Karpas-422 (cell line): ENCODE results near the gene MAZ. TPM values are rescaled to one million over a fixed set of nuclear protein-coding genes. Genes with fewer than 3 reads are reported as not detected.
"Not testable (repeated sequence)": the region's sequence is repeated elsewhere in the genome, so short reads cannot be mapped to it uniquely, and the experiment has no call there.

Source experiments
- DNase-seq: peaks from one replicate; pipeline ENCODE4 v3.0.0-alpha.2; 2015
- H2AFZ ChIP-seq: fragments of 200-600 bp; sonication (generic); 2 replicates; pipeline ENCODE4 v1.6.1; 2014; ENCODE audit warnings: antibody characterized with exemption, low read length, mixed read lengths
- H3K27ac ChIP-seq: fragments of 200-600 bp; sonication (generic); 2 replicates; pipeline ENCODE4 v1.5.1; 2014; ENCODE audit warnings: mild to moderate bottlenecking, low read length, moderate library complexity
- H3K27me3 ChIP-seq: fragments of 200-600 bp; sonication (generic); 2 replicates; pipeline ENCODE4 v1.6.1; 2014; ENCODE audit warnings: low read length, mixed read lengths
- H3K36me3 ChIP-seq: fragments of 200-600 bp; sonication (generic); 2 replicates; pipeline ENCODE4 v1.6.1; 2014; ENCODE audit warnings: low read length, mixed read lengths; ENCODE audit not compliant: insufficient read depth
- H3K4me1 ChIP-seq: fragments of 200-600 bp; sonication (generic); 2 replicates; pipeline ENCODE4 v1.6.1; 2014; ENCODE audit warnings: mild to moderate bottlenecking, low read length, mixed read lengths
- H3K4me2 ChIP-seq: fragments of 200-600 bp; sonication (generic); 2 replicates; pipeline ENCODE4 v1.6.1; 2014; ENCODE audit warnings: low read length, low read depth, mild to moderate bottlenecking; ENCODE audit not compliant: poor library complexity, severe bottlenecking
- H3K4me3 ChIP-seq: fragments of 200-600 bp; sonication (generic); 2 replicates; pipeline ENCODE4 v1.5.1; 2014; ENCODE audit warnings: mild to moderate bottlenecking, antibody characterized with exemption, low read length, mixed read lengths
- H3K79me2 ChIP-seq: fragments of 200-600 bp; sonication (generic); 2 replicates; pipeline ENCODE4 v1.6.1; 2014; ENCODE audit warnings: mild to moderate bottlenecking, low read length, mixed read lengths
- H3K9ac ChIP-seq: fragments of 200-600 bp; sonication (generic); 2 replicates; pipeline ENCODE4 v1.6.0; 2014; ENCODE audit warnings: low read length
- H3K9me2 ChIP-seq: fragments of 200-600 bp; sonication (generic), shearing (Covaris generic); replicated peaks from 2 replicates; pipeline ENCODE4 v1.6.0; 2014; ENCODE audit warnings: mild to moderate bottlenecking, low read length, moderate library complexity; ENCODE audit not compliant: insufficient read depth
- H3K9me3 ChIP-seq: fragments of 300-700, 200-600 bp; sonication (generic); 2 replicates; pipeline ENCODE4 v1.6.1; 2014; ENCODE audit warnings: low read length, mixed read lengths
- H4K20me1 ChIP-seq: fragments of 200-600 bp; sonication (generic); 2 replicates; pipeline ENCODE4 v1.6.1; 2014; ENCODE audit warnings: mild to moderate bottlenecking, antibody characterized with exemption, low read length, low read depth; ENCODE audit not compliant: insufficient read depth
- total RNA-seq: library from RNA; depleted of rRNA; stranded (reverse); fragments of >200 nt; shearing (Covaris generic); gene quantifications from 2 replicates; pipeline ENCODE4 v1.2.3, GENCODE V29; 2014; ENCODE audit warnings: low replicate concordance

Gene MAZ
- total RNA-seq, 1 experiment from 2014 or later: 118 TPM

DNA sequence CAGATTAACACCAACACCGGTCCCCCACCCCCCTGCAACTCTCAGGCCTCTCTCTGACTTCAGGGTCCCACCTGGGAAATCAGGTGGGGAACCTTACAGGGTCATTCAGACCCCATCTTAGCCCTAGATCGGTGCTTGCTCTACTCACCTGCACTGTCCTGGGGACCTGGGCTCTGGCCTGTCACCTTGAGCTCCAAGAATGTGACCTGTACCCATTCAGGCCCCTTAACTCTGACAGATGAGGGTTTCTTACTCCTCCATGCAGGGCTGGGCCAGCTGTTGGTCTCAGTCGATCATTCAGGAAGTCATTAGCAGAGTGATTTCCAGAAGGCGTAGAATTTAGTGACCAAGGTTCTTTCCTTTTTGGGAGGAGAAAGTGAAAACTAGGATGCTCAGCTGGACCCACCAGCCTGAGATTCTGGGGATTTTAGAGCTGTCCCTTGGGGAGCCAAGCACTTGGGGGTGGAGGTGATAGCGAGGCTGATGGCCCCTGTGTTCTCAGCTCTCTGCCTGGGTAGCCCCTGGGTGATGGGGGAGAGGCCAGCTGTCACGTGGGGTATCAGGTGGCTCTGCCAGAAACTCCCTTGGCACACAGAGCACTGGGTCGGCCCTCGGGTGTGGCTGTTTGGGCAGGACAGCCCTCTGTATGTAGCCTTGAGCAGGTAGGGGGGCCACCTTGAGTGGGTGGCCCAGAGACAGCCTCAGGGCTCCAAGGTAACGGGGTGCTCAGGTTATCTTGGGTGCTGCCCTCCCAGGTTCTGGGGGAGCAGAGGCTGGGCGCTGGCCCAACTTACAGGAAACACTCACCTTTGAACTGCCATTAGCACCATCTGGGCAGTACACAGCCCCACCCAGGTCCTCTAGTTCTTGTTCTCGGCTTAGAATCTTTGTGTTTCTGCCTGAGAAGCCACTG lies 14.7 kb downstream of the MAZ start:
- peaks cover 8% of the 10 kb centered on the region for H3K79me2 ChIP-seq
- peaks cover 40% of the 10 kb centered on the region for H3K4me1 ChIP-seq
- H3K4me3 ChIP-seq: peak overlapping the region; percentile 49; the same call in 1 of the 2 replicates
- no peak for DNase-seq
- H3K4me2 ChIP-seq: peak overlapping the region; percentile 66
- H3K27me3 ChIP-seq: no peaks in the 10 kb centered on the region
- no peaks in the 10 kb centered on the region for H3K9me3 ChIP-seq
- peak overlapping the region; percentile 56 for H3K9ac ChIP-seq
- H3K36me3 ChIP-seq: peaks cover 9% of the 10 kb centered on the region; the same call in 1 of the 2 replicates
- H3K9me2 ChIP-seq: no peaks in the 10 kb centered on the region
- no peak overlapping the region for H3K27ac ChIP-seq
- no peak overlapping the region for H2AFZ ChIP-seq
- peaks cover 20% of the 10 kb centered on the region; the same call in 1 of the 2 replicates for H4K20me1 ChIP-seq

DNA sequence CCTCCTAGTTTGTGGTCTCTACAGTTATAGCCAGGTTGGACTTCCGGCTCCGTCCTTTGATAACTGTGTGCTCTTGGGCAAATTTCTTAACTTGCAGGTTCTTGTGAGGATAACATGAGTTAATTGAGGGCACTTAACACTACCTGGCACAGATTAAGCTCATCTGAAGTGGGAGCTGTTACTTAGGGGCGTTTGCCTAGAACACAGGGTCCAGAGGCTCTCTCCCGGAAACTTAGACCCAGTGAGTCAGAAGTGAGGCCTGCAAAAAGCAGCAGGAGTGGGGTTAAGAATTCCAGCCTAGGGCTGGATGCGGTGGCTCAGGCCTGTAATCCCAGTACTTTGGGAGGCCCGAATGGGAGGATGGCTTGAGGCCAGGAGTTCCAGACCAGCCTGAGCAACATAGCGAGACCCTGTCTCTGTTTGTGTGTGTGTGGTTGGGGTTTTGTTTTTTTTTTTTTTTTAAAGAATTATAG lies 15.3 kb downstream of the MAZ start:
- H3K9ac ChIP-seq: no peak overlapping the region
- no peak overlapping the region for H3K4me3 ChIP-seq
- no peaks in the 10 kb centered on the region for H3K27me3 ChIP-seq
- no peak overlapping the region for H3K4me2 ChIP-seq
- peaks cover 40% of the 10 kb centered on the region for H3K4me1 ChIP-seq
- H2AFZ ChIP-seq: no peak overlapping the region
- no peak overlapping the region for H3K27ac ChIP-seq
- H3K9me2 ChIP-seq: no peaks in the 10 kb centered on the region
- peaks cover 9% of the 10 kb centered on the region; the same call in 1 of the 2 replicates for H3K36me3 ChIP-seq
- H3K9me3 ChIP-seq: no peaks in the 10 kb centered on the region
- DNase-seq: no peak
- H4K20me1 ChIP-seq: peaks cover 20% of the 10 kb centered on the region; the same call in 1 of the 2 replicates
- H3K79me2 ChIP-seq: peaks cover 5% of the 10 kb centered on the region

DNA sequence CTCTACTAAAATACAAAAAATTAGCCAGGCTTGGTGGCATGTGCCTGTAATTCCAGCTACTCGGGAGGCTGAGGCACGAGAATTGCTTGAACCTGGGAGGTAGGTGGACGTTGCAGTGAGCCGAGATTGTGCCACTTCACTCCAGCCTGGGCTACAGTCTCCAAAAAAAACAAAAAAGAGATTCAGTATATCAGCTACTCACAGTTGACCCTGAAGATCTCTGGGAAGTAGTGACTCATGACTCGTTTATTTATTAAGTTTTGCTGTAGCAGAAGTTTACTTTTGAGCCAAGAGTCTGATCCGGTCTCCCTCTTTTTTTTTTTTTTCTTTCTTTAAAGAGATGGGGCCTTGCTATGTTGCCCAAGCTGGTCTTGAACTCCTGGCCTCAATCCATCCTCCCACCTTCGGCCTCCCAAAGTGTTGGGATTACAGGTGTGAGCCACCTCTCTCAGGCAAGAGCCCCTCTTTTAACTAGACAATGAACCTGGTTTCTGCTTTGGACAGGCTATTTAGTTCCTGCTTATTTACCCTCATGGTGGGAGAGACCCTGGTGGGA lies 18.3 kb downstream of the MAZ start:
- peaks cover 14% of the 10 kb centered on the region for H3K4me1 ChIP-seq
- no peaks in the 10 kb centered on the region for H3K9me2 ChIP-seq
- H3K9ac ChIP-seq: no peak overlapping the region
- no peak overlapping the region for H3K27ac ChIP-seq
- H3K27me3 ChIP-seq: no peaks in the 10 kb centered on the region
- H2AFZ ChIP-seq: no peak overlapping the region
- no peak overlapping the region for H3K4me3 ChIP-seq
- no peaks in the 10 kb centered on the region for H3K79me2 ChIP-seq
- no peak for DNase-seq
- peaks cover 16% of the 10 kb centered on the region; the same call in 1 of the 2 replicates for H4K20me1 ChIP-seq
- H3K4me2 ChIP-seq: no peak overlapping the region
- H3K9me3 ChIP-seq: no peaks in the 10 kb centered on the region
- H3K36me3 ChIP-seq: no peaks in the 10 kb centered on the region

DNA sequence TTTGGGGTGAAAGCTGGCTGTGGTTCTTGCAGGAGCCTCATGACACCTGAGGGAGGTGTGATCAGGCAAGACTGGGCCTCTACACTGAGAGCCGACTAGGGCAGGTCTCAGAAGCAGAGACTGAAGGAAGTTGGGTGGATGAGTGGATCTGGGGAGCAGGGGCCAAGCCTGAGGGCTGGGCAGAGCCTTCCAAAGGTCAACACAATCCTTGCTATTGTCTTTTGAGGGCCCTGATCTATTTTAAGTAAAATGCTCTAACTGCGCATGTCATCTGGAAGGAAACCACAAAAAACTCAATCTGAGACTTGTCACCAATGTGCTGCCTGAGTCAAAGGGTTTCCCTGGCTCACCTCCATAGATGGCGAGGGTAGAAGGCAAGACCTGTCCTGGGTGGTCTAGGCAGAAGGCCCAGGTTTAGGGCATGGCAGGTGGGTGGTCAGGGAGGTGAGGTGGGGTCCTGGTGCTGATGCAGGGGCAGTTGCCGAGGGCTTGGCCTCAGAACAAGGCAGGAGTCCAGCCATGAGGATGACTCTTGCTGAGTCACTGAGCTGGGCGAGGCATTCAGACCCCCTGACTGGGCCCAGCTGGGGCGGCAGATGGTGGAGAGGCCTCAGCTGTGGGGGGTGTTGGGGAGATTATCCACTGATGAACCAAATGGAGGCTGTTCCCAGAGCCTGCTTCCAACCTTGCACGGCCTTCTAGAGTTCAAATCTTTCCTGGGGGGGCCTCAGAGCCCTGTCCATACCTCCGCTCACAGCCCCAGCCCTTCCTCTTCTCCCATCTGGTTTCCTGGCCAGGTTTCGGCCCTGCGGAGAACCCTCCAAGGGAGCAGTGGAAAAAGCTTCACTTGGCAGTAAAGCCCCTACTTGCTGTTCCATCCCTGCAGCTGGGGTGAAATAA lies 19.1 kb downstream of the MAZ start:
- Histone ChIP-seq H4K20me1 (peaks cover 15% of the 10 kb centered on the region; the same call in 1 of the 2 replicates), H3K9ac (no peak overlapping the region), H3K4me1 (peaks cover 7% of the 10 kb centered on the region), H3K79me2 (no peaks in the 10 kb centered on the region), H3K9me2 (no peaks in the 10 kb centered on the region), H3K4me2 (no peak overlapping the region), H3K4me3 (no peak overlapping the region), H3K36me3 (no peaks in the 10 kb centered on the region), H3K27ac (no peak overlapping the region), H3K27me3 (no peaks in the 10 kb centered on the region), H3K9me3 (no peaks in the 10 kb centered on the region), H2AFZ (no peak overlapping the region)
- no peak for DNase-seq

DNA sequence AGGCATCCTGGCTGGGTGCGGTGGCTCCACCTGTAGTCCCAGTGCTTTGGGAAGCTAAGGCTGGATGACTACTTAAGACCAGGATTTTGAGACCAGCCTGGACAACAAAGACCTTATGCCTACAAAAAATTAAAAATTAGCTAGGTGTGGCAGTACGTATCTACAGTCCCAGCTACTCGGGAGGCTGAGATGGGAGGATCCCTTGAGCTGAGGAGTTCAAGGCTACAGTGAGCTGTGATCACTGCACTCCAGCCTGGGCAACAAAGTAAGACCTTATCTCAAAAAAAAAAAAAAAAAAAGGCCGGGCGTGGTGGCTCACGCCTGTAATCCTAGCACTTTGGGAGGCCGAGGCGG lies 20.0 kb downstream of the MAZ start:
- Histone ChIP-seq H3K79me2 (no peaks in the 10 kb centered on the region), H3K27ac (no peak overlapping the region), H3K4me1 (no peaks in the 10 kb centered on the region), H3K36me3 (no peaks in the 10 kb centered on the region), H3K4me3 (no peak overlapping the region), H3K9ac (no peak overlapping the region), H3K9me2 (no peaks in the 10 kb centered on the region), H3K9me3 (no peaks in the 10 kb centered on the region), H3K4me2 (no peak overlapping the region), H2AFZ (no peak overlapping the region), H3K27me3 (no peaks in the 10 kb centered on the region), H4K20me1 (peaks cover 6% of the 10 kb centered on the region; the same call in 1 of the 2 replicates)
- DNase-seq: no peak

DNA sequence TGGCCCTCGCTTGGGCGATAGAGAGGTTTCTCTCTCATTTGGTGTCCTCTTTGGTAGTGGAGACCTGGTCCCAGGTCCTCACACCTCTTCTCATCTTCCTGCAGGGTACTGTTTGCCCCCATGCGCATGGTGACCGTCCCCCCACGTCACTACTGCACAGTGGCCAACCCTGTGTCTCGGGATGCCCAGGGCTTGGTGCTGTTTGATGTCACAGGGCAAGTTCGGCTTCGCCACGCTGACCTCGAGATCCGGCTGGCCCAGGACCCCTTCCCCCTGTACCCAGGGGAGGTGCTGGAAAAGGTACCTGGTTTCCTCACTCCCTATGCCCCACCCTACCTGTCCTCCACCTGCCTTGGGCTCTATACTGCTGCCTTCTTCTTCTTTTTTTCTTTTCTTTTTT lies 24.4 kb downstream of the MAZ start:
- Histone ChIP-seq H3K9me3 (no peaks in the 10 kb centered on the region), H2AFZ (no peak overlapping the region), H3K27me3 (no peaks in the 10 kb centered on the region), H3K4me2 (no peak overlapping the region), H4K20me1 (no peaks in the 10 kb centered on the region), H3K4me3 (no peak overlapping the region), H3K36me3 (no peaks in the 10 kb centered on the region), H3K27ac (no peak overlapping the region), H3K9me2 (no peaks in the 10 kb centered on the region), H3K9ac (no peak overlapping the region), H3K79me2 (no peaks in the 10 kb centered on the region), H3K4me1 (no peaks in the 10 kb centered on the region)
- no peak for DNase-seq

DNA sequence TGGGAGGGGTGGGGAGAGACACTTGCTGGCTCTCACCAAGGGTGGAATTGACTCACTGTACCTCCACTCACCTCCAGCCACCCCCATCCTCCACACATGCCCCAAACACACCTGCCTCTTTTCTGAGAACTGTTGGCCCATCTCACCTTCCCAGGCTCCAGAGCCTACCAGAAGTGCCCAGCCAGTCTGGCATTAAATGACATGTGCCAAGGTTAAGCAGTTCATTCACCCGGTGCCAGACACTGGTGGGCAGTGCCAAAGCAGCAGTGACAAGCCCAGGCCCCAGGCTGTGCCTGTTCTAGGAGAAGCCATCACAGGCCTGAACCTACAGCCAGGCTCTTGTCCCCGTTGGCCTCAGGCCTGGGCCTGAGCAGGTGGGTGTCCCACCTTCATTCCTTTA lies 25.2 kb downstream of the MAZ start:
- no peak for DNase-seq
- H3K9ac ChIP-seq: no peak overlapping the region
- no peak overlapping the region for H3K4me3 ChIP-seq
- H2AFZ ChIP-seq: no peak overlapping the region
- H3K9me3 ChIP-seq: no peaks in the 10 kb centered on the region
- no peak overlapping the region for H3K27ac ChIP-seq
- no peaks in the 10 kb centered on the region for H3K79me2 ChIP-seq
- H4K20me1 ChIP-seq: no peaks in the 10 kb centered on the region
- no peaks in the 10 kb centered on the region for H3K27me3 ChIP-seq
- H3K4me2 ChIP-seq: no peak overlapping the region
- H3K36me3 ChIP-seq: no peaks in the 10 kb centered on the region
- no peaks in the 10 kb centered on the region for H3K9me2 ChIP-seq
- H3K4me1 ChIP-seq: no peaks in the 10 kb centered on the region

DNA sequence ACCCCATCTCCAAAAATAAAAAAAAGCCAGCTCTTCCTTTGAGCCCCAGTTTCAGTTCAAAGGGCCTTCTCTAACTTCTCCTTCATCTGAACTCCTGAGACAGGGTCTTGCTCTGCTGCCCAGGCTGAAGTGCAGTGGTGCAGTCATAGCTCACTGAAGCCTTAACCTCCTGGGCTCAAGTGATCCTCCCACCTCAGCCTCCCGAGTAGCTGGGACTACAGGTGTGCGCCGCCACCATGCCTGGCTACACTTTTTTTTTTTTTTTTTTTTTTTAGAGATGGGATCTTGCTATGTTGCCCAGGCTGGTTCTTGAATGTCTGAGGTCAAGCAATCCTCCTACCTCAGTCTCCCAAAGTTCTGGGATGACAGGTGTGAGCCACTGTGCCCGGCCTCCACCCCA lies 26.9 kb downstream of the MAZ start:
- not testable (repeated sequence) for H2AFZ ChIP-seq, H3K79me2 ChIP-seq, H3K4me1 ChIP-seq, H3K27ac ChIP-seq, H3K4me2 ChIP-seq, DNase-seq, H3K9me2 ChIP-seq, H3K4me3 ChIP-seq, H3K9me3 ChIP-seq, H3K9ac ChIP-seq, H3K27me3 ChIP-seq, H4K20me1 ChIP-seq, H3K36me3 ChIP-seq
